Measurements from ENCODE around the gene IL10RA. TPM values are rescaled to one million over a fixed set of nuclear protein-coding genes. Genes with fewer than 3 reads are reported as not detected.

IL10RA gene
- total RNA-seq, 2 experiments from 2014 or later = 15.7 to 25.2 TPM

DNA sequence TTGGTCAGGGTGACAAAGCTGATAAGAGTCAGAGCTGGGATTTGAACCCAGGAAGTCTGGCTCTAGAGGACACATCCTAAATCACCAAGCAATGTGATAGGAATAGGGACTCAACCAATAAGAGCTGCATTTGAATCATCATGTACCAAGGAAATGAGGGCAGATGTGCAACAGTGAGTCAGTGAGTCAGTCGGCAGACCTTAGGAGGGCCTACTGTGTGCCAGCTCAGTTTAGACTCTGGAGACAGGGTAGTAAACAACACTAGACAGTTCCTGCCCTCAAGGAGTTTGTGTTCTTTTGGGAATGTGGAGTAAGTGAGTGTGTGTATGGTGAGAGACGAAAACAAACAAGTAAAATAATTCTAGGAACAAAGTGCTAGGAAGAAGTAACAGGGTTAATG, 11.2 kb downstream of the IL10RA start:
- H4K20me1 ChIP-seq (ENCODE audit: insufficient read depth, low read length) = no peaks in the 10 kb centered on the region
- ChIA-PET POLR2A (interaction anchor here (1.1 to 2.7 kb wide), 3 partner anchors 9 to 11 kb away, joined by 4 to 15 read pairs (median 14); partner anchors contain the start of gene IL10RA), CTCF (ENCODE audit: unreplicated experiment) (no interaction called here)
- intact Hi-C loops (cut with micrococcal nuclease; ENCODE audit: unreplicated experiment) = no loop called here
- peaks cover 30% of the 10 kb centered on the region for H3K4me1 ChIP-seq (ENCODE audit: insufficient read depth, low read length, poor library complexity, severe bottlenecking)
- H3K4me2 ChIP-seq (ENCODE audit: low read length) = no peak overlapping the region
- no peak overlapping the region for H2AFZ ChIP-seq (ENCODE audit: low read length)
- peaks cover 82% of the 10 kb centered on the region for H3K36me3 ChIP-seq (ENCODE audit: insufficient read depth, low read length)
- no peaks in the 10 kb centered on the region for H3K9me3 ChIP-seq (ENCODE audit: low read length)
- H3K4me3 ChIP-seq (ENCODE audit: low read depth, low read length, poor library complexity, severe bottlenecking) = no peak overlapping the region
- BruUV-seq (replicated peaks) = no TSS peak
- DNase-seq (ENCODE audit: low spot score) = no peak
- no peaks in the 10 kb centered on the region for H3K79me2 ChIP-seq (ENCODE audit: insufficient read depth, low read depth, low read length)
- TF ChIP-seq, protein P1, sequence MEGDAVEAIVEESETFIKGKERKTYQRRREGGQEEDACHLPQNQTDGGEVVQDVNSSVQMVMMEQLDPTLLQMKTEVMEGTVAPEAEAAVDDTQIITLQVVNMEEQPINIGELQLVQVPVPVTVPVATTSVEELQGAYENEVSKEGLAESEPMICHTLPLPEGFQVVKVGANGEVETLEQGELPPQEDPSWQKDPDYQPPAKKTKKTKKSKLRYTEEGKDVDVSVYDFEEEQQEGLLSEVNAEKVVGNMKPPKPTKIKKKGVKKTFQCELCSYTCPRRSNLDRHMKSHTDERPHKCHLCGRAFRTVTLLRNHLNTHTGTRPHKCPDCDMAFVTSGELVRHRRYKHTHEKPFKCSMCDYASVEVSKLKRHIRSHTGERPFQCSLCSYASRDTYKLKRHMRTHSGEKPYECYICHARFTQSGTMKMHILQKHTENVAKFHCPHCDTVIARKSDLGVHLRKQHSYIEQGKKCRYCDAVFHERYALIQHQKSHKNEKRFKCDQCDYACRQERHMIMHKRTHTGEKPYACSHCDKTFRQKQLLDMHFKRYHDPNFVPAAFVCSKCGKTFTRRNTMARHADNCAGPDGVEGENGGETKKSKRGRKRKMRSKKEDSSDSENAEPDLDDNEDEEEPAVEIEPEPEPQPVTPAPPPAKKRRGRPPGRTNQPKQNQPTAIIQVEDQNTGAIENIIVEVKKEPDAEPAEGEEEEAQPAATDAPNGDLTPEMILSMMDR (conservative IDR thresholded peaks at IDR 0.05; ENCODE audit: low read length) = no peak
- no peak for TF ChIP-seq EZH2phosphoT487 (IDR thresholded peaks at IDR 0.05; ENCODE audit: borderline replicate concordance, low read depth, low read length)
- no peak overlapping the region for H3K27ac ChIP-seq (ENCODE audit: low read depth, low read length, poor library complexity, severe bottlenecking)
- H3K9me2 ChIP-seq (ENCODE audit: insufficient read depth, low read length) = no peaks in the 10 kb centered on the region

DNA sequence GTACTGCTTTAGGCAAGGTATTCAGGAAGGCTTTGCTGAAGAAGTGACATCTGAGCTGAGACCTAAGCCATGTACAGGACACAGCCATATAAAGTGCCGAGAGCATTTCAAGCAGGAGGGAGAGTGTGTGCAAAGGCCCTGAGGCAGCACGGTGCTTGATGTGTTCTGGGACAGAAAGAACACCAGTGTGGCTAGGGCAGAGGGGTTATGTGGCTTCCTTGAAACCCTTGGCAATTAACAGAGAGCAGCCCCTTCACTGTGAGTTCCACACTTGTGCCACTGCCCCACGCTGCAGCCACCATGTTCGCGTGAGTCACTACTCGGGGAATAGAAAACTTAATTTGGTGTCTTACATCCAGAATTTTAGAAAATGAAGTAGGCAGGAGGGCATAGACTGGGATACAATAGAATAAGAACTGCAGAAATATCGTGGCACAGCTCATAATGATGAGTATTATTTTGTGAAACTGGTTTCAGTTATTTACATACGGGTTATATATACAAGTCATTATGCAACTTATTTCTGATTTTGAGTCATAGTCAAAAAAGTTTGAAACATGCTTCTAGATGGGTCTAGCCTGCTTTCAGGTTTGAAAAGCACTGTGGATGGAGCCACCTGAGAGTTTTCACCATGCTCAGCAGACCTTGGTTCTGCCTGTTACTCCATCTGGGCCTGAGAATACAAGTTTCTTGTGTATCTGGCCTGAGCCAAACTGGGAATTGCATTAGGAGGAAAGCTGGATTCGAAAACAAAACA, 11.8 kb downstream of the IL10RA start:
- Histone ChIP-seq H3K4me3 (ENCODE audit: low read depth, low read length, poor library complexity, severe bottlenecking) (no peak overlapping the region), H3K9me3 (ENCODE audit: low read length) (no peaks in the 10 kb centered on the region), H3K36me3 (ENCODE audit: insufficient read depth, low read length) (peaks cover 77% of the 10 kb centered on the region), H3K4me2 (ENCODE audit: low read length) (no peak overlapping the region), H3K4me1 (ENCODE audit: insufficient read depth, low read length, poor library complexity, severe bottlenecking) (peaks cover 30% of the 10 kb centered on the region), H3K79me2 (ENCODE audit: insufficient read depth, low read depth, low read length) (no peaks in the 10 kb centered on the region), H3K9me2 (ENCODE audit: insufficient read depth, low read length) (no peaks in the 10 kb centered on the region), H2AFZ (ENCODE audit: low read length) (no peak overlapping the region), H3K27ac (ENCODE audit: low read depth, low read length, poor library complexity, severe bottlenecking) (no peak overlapping the region), H4K20me1 (ENCODE audit: insufficient read depth, low read length) (no peaks in the 10 kb centered on the region)
- CTCF ChIA-PET (ENCODE audit: unreplicated experiment) = no interaction called here
- POLR2A ChIA-PET = interaction anchor here (0.7 to 2.7 kb wide), 4 partner anchors 8 to 55 kb away, joined by 3 to 15 read pairs (median 9); partner anchors contain the start of gene IL10RA
- no peak for DNase-seq (ENCODE audit: low spot score)
- intact Hi-C loops (cut with micrococcal nuclease; ENCODE audit: unreplicated experiment) = no loop called here
- TF ChIP-seq, protein P1 (conservative IDR thresholded peaks at IDR 0.05; ENCODE audit: low read length) = no peak
- TF ChIP-seq EZH2phosphoT487 (IDR thresholded peaks at IDR 0.05; ENCODE audit: borderline replicate concordance, low read depth, low read length) = no peak
- BruUV-seq (replicated peaks) = no TSS peak

Data from OCI-LY7 (cell line).